Gastrocnemius medialis (tissue), 4 donors: Measurements from ENCODE around the gene AFAP1. TPM values are rescaled to one million over a fixed set of nuclear protein-coding genes. Genes with fewer than 3 reads are reported as not detected.

Source experiments
- ATAC-seq, 2 donors: fragments of 150-250 bp; one replicate each; pipeline ENCODE4 v1.9.1; 2016
- DNase-seq, 2 donors: peaks; one replicate each; pipeline ENCODE4 v3.0.0-alpha.2; 2019
- H3K27ac ChIP-seq, 4 donors: fragments of 200-600 bp; sonication (generic); 1 replicate in 1 of 4; 2 replicates in 3 of 4; pipeline ENCODE4 v1.5.1; 2016 to 2018; ENCODE audit warnings: mild to moderate bottlenecking in 2 of 4, moderate library complexity in 1 of 4
- H3K27me3 ChIP-seq, 3 donors: fragments of 200-600 bp; sonication (generic) in 2 of 3; 1 replicate in 1 of 3; 2 replicates in 2 of 3; pipeline versions ENCODE4 v1.5.1 to v1.6.0; 2016 to 2019; ENCODE audit warnings: mild to moderate bottlenecking in 1 of 3, moderate library complexity in 1 of 3
- H3K36me3 ChIP-seq, 2 donors: fragments of 200-600 bp; sonication (generic) in 1 of 2; one replicate each; pipeline ENCODE4 v1.5.1; 2017 to 2018
- H3K4me1 ChIP-seq, 2 donors: fragments of 200-600 bp; sonication (generic) in 1 of 2; one replicate each; pipeline ENCODE4 v1.5.1; 2016 to 2017; ENCODE audit warnings: mild to moderate bottlenecking in 2 of 2
- H3K4me3 ChIP-seq, 4 donors: fragments of 200-600 bp; sonication (generic) in 3 of 4; 1 replicate in 1 of 4; 2 replicates in 3 of 4; pipeline ENCODE4 v1.5.1; 2016 to 2019; ENCODE audit warnings: mild to moderate bottlenecking in 2 of 4
- H3K9me3 ChIP-seq, 3 donors: fragments of 200-600 bp; sonication (generic) in 2 of 3; 1 replicate in 1 of 3; 2 replicates in 2 of 3; pipeline ENCODE4 v1.5.1; 2016 to 2019
- POLR2A ChIP-seq, 2 donors: fragments of 450-650 bp; IDR thresholded peaks; one replicate each; pipeline ENCODE4 v1.6.1; 2017; ENCODE audit warnings: antibody characterized with exemption in 2 of 2, mild to moderate bottlenecking in 2 of 2, moderate library complexity in 2 of 2
- in situ Hi-C, 4 donors: fragments of 200-750 bp; cut with MboI; loops; one replicate each; pipeline versions ENCODE4 v1.15.0 to v1.8.0; 2017; ENCODE audit warnings: low sequenced_read_pairs in 4 of 4
- intact Hi-C: fragments of 100-400 bp; cut with DNase I; formaldehyde crosslinking; loops from one replicate; pipeline ENCODE4 v1.15.1; 2023; ENCODE audit warnings: low total_unique reads
- total RNA-seq, 4 donors: library from RNA; depleted of rRNA; stranded (reverse); fragments of >200 nt; gene quantifications; one replicate each; pipeline versions ENCODE4 v1.1.0 to v1.2.3, GENCODE V29; 2016
- TF ChIP-seq, protein P1 (sequence below), 5 experiments: fragments of 450-650 bp in 3 of 5; fragments of 200-600 bp in 2 of 5; sonication (generic) in 2 of 5; IDR thresholded peaks in 4 of 5; conservative IDR thresholded peaks in 1 of 5; 1 replicate in 4 of 5; 2 replicates in 1 of 5; pipeline ENCODE4 v1.5.1; 2016 to 2019; ENCODE audit warnings: antibody characterized with exemption in 5 of 5, mild to moderate bottlenecking in 3 of 5, moderate library complexity in 3 of 5

Gene AFAP1
- total RNA-seq, 4 donors from 2014 or later, result 1.5 to 8.6 (median 3.5) TPM

- DNase-seq (no peak), ATAC-seq (no peak)
- in situ Hi-C loops, result no loop called here
- no peaks in the 10 kb centered on the region for H3K36me3 ChIP-seq
- peaks cover 18 to 27% of the 10 kb centered on the region in 2 donors for H3K4me1 ChIP-seq
- H3K27ac ChIP-seq, result no peak overlapping the region
- H3K9me3 ChIP-seq, result no peaks in the 10 kb centered on the region
- TF ChIP-seq, protein P1, sequence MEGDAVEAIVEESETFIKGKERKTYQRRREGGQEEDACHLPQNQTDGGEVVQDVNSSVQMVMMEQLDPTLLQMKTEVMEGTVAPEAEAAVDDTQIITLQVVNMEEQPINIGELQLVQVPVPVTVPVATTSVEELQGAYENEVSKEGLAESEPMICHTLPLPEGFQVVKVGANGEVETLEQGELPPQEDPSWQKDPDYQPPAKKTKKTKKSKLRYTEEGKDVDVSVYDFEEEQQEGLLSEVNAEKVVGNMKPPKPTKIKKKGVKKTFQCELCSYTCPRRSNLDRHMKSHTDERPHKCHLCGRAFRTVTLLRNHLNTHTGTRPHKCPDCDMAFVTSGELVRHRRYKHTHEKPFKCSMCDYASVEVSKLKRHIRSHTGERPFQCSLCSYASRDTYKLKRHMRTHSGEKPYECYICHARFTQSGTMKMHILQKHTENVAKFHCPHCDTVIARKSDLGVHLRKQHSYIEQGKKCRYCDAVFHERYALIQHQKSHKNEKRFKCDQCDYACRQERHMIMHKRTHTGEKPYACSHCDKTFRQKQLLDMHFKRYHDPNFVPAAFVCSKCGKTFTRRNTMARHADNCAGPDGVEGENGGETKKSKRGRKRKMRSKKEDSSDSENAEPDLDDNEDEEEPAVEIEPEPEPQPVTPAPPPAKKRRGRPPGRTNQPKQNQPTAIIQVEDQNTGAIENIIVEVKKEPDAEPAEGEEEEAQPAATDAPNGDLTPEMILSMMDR (IDR thresholded peaks at IDR 0.05 in 4 of 5, conservative IDR thresholded peaks at IDR 0.05 in 1 of 5), result no peak
- no peak for TF ChIP-seq POLR2A (IDR thresholded peaks at IDR 0.05)
- H3K4me3 ChIP-seq, result no peak overlapping the region
- intact Hi-C loops, result no loop called here
- H3K27me3 ChIP-seq, result no peaks in the 10 kb centered on the region
Observed at GRCh38 chr4:7858498-7858897, 81.2 kb downstream of the AFAP1 start.

DNA sequence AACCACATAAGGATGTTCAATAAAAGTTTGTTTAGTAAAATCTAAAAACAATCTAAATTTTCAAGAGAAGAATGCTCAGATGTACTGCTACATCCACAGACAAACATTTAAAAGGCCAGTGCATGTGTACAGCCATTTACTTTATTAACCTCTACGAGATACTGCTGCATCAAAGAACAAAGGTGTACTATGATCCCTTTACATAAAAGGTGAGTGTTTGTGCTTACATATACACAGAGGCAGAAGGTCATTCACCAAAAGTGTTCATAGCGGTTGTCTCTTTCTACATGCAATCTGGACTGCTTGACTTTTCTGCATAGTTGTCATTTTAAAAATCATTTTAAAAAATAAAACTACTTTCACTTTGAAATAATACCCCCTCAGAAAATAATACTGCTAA is 81.7 kb downstream of the AFAP1 start:
- no peaks in the 10 kb centered on the region for H3K36me3 ChIP-seq
- DNase-seq (no peak), ATAC-seq (no peak)
- peaks cover 18 to 29% of the 10 kb centered on the region in 2 donors for H3K4me1 ChIP-seq
- no peaks in the 10 kb centered on the region for H3K27me3 ChIP-seq
- TF ChIP-seq, protein P1 (IDR thresholded peaks at IDR 0.05 in 4 of 5, conservative IDR thresholded peaks at IDR 0.05 in 1 of 5), result no peak
- TF ChIP-seq POLR2A (IDR thresholded peaks at IDR 0.05), result no peak
- no peak overlapping the region for H3K27ac ChIP-seq
- H3K9me3 ChIP-seq, result no peaks in the 10 kb centered on the region
- in situ Hi-C loops, result no loop called here
- no peak overlapping the region for H3K4me3 ChIP-seq
- intact Hi-C loops, result no loop called here

DNA sequence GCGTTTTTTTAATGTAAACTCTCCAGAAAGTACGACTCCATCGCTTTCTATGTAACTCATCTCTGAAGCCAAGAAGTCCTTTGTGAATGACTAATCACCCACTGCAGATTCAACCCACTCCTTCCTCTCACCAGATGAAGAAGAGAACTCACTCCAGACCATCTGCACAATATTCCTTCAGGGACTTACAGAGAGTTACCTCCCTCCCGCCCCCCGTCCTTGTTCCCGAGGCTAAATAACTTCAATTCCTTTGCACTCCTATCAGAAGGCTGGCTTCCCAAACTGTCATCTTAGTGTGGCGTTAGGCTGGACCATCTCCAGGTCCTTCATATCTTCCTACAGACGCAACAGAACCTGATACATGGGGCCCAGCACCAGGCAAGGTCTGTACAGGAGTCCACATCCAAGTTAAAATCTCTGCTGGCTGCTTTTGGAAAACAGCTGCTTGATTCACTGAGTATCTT is 82.4 kb downstream of the AFAP1 start:
- Histone ChIP-seq H3K4me1 (peaks cover 18 to 29% of the 10 kb centered on the region in 2 donors), H3K36me3 (no peaks in the 10 kb centered on the region), H3K27me3 (no peaks in the 10 kb centered on the region), H3K4me3 (no peak overlapping the region), H3K27ac (peak overlapping the region; percentile 2 to 70 (median 41)), H3K9me3 (no peaks in the 10 kb centered on the region)
- TF ChIP-seq POLR2A (IDR thresholded peaks at IDR 0.05), result no peak
- TF ChIP-seq, protein P1 (IDR thresholded peaks at IDR 0.05 in 4 of 5, conservative IDR thresholded peaks at IDR 0.05 in 1 of 5), result no peak
- in situ Hi-C loops, result no loop called here
- ATAC-seq, result peak; percentile 46 to 68
- intact Hi-C loops, result no loop called here
- no peak for DNase-seq

DNA sequence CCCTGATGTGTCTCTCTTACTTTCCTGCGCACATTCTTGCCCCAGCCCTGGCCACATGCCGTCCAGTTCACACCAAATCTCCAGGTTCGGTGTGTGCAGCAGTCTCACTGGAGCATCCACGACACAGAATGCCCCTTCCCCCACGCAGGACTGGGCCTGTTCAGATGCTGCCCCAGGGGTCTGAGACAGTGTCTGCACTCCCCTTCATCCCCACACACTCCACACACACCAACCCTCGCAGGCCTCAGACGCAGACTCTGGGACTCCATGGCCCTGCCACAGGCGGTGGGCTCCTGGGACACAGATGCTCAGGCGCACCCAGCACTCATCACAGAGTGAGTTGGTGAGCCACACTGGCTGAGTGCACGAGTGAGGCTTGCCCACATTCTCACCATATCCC is 83.9 kb downstream of the AFAP1 start:
- ATAC-seq (no peak), DNase-seq (no peak)
- Histone ChIP-seq H3K9me3 (no peaks in the 10 kb centered on the region), H3K27ac (no peak overlapping the region), H3K4me1 (peaks cover 18 to 29% of the 10 kb centered on the region in 2 donors), H3K27me3 (no peaks in the 10 kb centered on the region), H3K36me3 (no peaks in the 10 kb centered on the region), H3K4me3 (no peak overlapping the region)
- in situ Hi-C loops (no loop called here), intact Hi-C loops (no loop called here)
- TF ChIP-seq, protein P1 (IDR thresholded peaks at IDR 0.05 in 4 of 5, conservative IDR thresholded peaks at IDR 0.05 in 1 of 5), result no peak
- TF ChIP-seq POLR2A (IDR thresholded peaks at IDR 0.05), result no peak
